Measurements from ENCODE around the gene ST13.

GRCh38 chr22:40853333-40853732 lies 3.1 kb downstream of the ST13 start:
- TF ChIP-seq CTCF (IDR thresholded peaks at IDR 0.05) (no peak), SIN3A (IDR thresholded peaks at IDR 0.05; ENCODE audit: borderline replicate concordance, insufficient read depth, low read depth, low read length) (no peak)

Data from Panc1 (cell line).